ENCODE results near the gene ACAP3. TPM values are rescaled to one million over a fixed set of nuclear protein-coding genes. Genes with fewer than 3 reads are reported as not detected.

Gene ACAP3
- total RNA-seq, 1 donor from 2014 or later = 105 TPM

DNA sequence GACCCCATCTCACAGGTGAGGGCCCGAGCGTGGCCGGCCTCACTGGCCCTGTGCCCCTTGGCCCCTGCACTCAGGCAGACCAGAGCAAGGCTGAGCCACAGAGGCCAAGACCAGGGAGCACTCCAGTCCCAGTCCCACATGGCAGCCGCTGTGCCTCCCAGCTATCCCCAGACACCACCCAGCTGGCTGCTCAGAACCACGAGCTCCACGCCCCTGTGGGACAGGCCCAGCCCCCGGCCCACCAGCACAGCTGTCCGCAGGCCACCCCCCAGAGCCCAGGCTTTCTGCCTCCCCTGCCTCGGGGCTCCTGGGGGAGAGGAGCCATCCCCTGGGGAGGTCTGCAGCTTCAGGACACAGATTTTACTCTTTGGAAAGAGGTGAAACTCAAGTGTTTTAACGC is 52.1 kb downstream of the ACAP3 start:
- H3K9me3 ChIP-seq = no peaks in the 10 kb centered on the region
- TF ChIP-seq, protein P1, sequence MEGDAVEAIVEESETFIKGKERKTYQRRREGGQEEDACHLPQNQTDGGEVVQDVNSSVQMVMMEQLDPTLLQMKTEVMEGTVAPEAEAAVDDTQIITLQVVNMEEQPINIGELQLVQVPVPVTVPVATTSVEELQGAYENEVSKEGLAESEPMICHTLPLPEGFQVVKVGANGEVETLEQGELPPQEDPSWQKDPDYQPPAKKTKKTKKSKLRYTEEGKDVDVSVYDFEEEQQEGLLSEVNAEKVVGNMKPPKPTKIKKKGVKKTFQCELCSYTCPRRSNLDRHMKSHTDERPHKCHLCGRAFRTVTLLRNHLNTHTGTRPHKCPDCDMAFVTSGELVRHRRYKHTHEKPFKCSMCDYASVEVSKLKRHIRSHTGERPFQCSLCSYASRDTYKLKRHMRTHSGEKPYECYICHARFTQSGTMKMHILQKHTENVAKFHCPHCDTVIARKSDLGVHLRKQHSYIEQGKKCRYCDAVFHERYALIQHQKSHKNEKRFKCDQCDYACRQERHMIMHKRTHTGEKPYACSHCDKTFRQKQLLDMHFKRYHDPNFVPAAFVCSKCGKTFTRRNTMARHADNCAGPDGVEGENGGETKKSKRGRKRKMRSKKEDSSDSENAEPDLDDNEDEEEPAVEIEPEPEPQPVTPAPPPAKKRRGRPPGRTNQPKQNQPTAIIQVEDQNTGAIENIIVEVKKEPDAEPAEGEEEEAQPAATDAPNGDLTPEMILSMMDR (IDR thresholded peaks at IDR 0.05) = no peak
- H3K4me3 ChIP-seq = no peak overlapping the region
- no peaks in the 10 kb centered on the region for H3K27me3 ChIP-seq
- H3K4me1 ChIP-seq = no peaks in the 10 kb centered on the region
- no peak overlapping the region for H3K27ac ChIP-seq
- H3K36me3 ChIP-seq = peaks cover 58 to 71% of the 10 kb centered on the region in 2 donors
- no peak for DNase-seq (ENCODE audit: low spot score in 2 of 2)
- intact Hi-C loops (cut with DNase I) = no loop called here

DNA sequence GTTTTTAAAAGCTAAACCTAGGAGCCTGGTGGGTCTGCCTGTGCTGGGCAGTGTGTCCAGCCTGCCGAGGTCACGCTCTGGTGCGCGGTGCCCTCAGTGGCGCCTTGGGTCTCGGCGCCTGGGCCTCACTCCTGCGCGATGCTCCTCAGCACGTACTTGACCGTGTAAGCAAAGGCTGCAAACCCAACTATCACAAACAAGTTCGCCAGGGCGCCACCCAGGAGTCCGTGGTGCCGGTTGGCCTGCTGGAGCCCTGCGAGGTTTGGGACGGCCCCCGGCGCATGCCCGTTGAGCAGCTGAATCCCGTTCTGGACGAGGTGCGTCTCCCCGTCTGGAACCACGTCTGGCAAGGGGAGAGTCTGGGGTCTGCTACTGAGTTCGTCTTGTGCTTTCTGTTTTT is 52.7 kb downstream of the ACAP3 start:
- Histone ChIP-seq H3K9me3 (no peaks in the 10 kb centered on the region), H3K36me3 (peaks cover 54 to 66% of the 10 kb centered on the region in 2 donors), H3K4me1 (no peaks in the 10 kb centered on the region), H3K4me3 (no peak overlapping the region), H3K27me3 (no peaks in the 10 kb centered on the region), H3K27ac (no peak overlapping the region)
- DNase-seq (ENCODE audit: low spot score in 2 of 2) = no peak
- intact Hi-C loops (cut with DNase I) = no loop called here
- TF ChIP-seq, protein P1 (IDR thresholded peaks at IDR 0.05) = no peak

DNA sequence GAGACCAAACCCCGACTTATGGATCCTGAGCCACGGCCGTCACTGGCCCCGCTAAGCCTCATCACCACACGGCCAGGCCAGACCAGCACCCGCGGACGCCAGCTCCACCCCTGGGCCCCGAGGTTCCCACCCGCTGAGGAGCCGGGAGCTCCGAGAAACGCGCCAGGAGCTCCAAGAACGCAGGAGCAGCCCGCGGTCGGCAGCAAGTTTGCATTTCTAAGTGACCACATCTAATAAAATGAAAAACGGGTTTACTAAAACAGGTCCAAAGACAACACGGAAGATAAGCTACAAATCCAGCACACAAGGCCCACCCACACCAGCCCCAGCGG is 53.1 kb downstream of the ACAP3 start:
- DNase-seq (ENCODE audit: low spot score in 2 of 2) = no peak
- TF ChIP-seq, protein P1 (IDR thresholded peaks at IDR 0.05) = no peak
- no peak overlapping the region for H3K4me3 ChIP-seq
- H3K4me1 ChIP-seq = no peaks in the 10 kb centered on the region
- no peaks in the 10 kb centered on the region for H3K9me3 ChIP-seq
- H3K27ac ChIP-seq = no peak overlapping the region
- no peaks in the 10 kb centered on the region for H3K27me3 ChIP-seq
- intact Hi-C loops (cut with DNase I) = no loop called here
- H3K36me3 ChIP-seq = peaks cover 49 to 61% of the 10 kb centered on the region in 2 donors

DNA sequence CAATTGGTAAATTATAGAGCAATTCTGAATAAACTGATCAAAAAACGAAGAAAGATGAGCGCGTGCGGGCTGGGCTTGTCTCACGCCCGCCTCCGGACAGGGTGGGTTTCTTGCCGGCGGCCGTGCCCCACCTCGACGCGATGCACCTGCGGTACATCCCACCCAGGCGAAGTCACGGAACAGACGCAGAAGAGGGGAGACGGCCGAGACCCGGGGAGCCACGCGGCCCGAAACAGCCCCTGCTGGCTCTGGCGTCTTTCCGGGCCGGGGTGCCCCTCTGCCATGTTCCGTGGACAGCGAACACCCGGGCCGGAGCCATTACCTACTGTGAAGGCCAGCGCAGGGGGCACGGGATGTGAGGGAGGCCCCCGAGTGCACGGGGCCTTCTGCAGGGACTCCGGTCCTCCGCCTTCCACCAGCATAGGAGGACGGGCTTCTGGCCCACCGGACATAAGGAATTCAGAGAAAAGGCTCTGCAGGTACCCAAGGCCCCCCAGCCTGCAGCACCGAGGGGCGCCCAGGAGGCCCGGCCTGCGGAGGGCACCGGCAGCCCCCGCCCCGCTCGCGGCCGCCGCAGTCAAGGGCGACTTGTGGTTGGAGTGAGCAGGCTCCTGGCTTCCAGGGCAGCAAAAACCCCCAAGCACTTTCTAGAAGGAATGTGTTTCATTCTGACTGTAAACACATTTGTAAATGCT is 53.6 kb downstream of the ACAP3 start:
- no peaks in the 10 kb centered on the region for H3K9me3 ChIP-seq
- H3K4me3 ChIP-seq = no peak overlapping the region
- no peak overlapping the region for H3K27ac ChIP-seq
- H3K36me3 ChIP-seq = peaks cover 45 to 56% of the 10 kb centered on the region in 2 donors
- no peaks in the 10 kb centered on the region for H3K27me3 ChIP-seq
- intact Hi-C loops (cut with DNase I) = no loop called here
- TF ChIP-seq, protein P1 (IDR thresholded peaks at IDR 0.05) = no peak
- DNase-seq (ENCODE audit: low spot score in 2 of 2) = no peak
- H3K4me1 ChIP-seq = no peaks in the 10 kb centered on the region

DNA sequence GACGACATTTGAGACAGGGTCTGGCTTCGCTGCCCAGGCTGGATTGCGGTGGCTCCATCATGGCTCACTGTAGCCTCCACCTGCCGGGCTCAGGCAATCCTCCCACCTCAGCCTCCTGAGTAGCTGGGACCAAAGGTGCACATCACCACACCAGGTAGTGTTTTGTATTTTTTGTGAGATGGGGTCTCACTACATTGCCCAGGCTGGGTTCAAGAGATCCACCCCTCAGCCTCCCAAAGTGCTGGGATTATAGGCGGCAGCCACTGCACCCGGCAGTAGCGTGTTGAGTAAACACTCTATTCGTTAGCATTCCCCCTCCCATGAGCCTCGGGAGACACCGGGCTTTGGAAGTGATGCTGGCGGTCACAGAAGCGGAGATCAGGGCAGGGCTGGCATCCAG is 54.4 kb downstream of the ACAP3 start:
- TF ChIP-seq, protein P1 (IDR thresholded peaks at IDR 0.05) = no peak
- no peak overlapping the region for H3K4me3 ChIP-seq
- H3K27ac ChIP-seq = no peak overlapping the region
- no peaks in the 10 kb centered on the region for H3K9me3 ChIP-seq
- peaks cover 38 to 48% of the 10 kb centered on the region in 2 donors for H3K36me3 ChIP-seq
- no peaks in the 10 kb centered on the region for H3K4me1 ChIP-seq
- no peak for DNase-seq (ENCODE audit: low spot score in 2 of 2)
- H3K27me3 ChIP-seq = no peaks in the 10 kb centered on the region
- intact Hi-C loops (cut with DNase I) = no loop called here

Data from ascending aorta (tissue), 2 donors.